ENCODE results near the gene USP5.
"Not testable (repeated sequence)": the region's sequence is repeated elsewhere in the genome, so short reads cannot be mapped to it uniquely, and the experiment has no call there.

Gene USP5

GRCh38 chr12:6867413-6868210 lies 15.7 kb downstream of the USP5 start, which contains the start of gene TPI1:
TPI1 (plus strand) TSS chr12:6867531; CDS start chr12:6867567, 36 bp downstream.
- peak; percentile 73 for DNase-seq

- DNase-seq: no peak
These were observed 16.5 kb downstream of the USP5 start for GRCh38 chr12:6868211-6869048.

DNA sequence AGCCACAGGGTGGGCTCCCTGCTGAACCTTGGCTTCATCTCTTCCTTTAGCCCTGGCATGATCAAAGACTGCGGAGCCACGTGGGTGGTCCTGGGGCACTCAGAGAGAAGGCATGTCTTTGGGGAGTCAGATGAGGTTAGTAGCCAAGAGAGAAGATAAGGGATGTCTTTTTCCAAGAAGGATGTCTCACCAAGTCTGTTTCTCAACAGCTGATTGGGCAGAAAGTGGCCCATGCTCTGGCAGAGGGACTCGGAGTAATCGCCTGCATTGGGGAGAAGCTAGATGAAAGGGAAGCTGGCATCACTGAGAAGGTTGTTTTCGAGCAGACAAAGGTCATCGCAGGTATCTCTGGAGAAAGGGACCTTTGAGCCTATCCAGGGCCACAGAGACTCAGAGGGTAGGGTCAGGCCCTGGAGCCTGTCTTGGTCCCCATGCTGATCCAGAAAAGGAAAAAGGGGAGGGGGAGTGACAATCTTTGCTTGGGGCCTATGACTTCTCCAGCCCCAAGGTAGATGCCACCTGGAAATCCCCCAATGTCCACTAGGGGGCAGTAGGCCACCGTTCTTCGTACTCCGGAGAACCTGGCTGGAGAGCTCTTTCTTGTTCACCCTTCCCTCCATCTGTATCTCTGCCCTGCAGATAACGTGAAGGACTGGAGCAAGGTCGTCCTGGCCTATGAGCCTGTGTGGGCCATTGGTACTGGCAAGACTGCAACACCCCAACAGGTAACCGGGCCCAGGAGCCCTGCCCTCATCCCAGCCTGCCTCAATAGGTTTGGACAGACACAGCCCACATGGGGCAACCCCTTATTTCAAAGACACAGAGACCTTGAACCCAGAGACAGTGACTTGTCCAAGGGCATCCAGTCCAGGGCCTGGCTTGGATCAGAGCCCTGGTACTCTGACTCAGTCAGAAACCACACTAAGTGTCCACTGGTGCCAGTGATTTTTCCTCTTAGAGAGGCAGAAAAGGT lies 17.4 kb downstream of the USP5 start:
- peak; percentile 88 for DNase-seq

DNA sequence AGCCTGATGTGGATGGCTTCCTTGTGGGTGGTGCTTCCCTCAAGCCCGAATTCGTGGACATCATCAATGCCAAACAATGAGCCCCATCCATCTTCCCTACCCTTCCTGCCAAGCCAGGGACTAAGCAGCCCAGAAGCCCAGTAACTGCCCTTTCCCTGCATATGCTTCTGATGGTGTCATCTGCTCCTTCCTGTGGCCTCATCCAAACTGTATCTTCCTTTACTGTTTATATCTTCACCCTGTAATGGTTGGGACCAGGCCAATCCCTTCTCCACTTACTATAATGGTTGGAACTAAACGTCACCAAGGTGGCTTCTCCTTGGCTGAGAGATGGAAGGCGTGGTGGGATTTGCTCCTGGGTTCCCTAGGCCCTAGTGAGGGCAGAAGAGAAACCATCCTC lies 18.4 kb downstream of the USP5 start:
- not testable (repeated sequence) for DNase-seq

DNA sequence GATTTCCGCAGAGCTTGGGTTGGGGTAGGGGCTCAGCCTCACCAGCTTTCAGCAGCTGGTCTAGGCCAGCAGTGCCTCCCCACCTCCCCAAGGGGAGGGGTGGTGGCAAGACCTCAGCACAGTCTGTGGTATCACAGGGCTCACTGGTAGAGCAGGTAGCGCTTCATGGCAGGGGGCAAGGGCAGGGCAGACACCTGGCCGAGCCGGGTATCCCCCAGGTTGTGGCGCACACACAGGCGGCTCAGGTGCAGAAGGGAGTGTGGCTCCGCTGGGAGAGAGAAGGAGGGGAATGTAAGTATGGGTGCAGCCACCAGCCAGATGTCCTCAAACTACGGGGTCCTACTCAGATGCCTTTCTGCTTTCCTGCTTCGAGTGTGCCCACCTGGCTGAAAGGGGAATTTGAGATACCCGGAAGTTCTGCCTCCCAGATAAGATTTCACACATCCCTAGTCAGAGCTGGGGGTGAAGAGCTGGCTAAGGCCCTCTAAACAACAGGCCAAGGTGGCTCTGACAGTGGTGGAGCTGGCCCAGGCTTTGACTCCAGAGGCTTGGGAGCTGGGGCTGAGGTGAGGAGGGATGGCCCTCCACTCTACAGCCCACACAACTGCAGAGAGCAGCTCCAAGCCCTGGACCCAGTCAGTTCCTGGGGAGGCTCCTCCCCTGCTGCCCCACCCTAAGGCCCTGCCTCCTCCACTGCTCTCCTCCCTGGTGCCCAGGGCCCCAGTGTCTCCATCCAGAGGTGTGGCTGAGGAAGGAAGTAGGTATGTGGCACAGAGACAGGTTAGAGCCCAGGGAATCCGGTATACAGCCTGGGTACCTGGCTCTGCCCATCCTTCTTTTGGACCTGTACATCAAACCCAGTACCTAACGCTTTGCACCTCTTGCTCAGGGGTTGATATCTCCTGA lies 19.4 kb downstream of the USP5 start:
- DNase-seq: no peak

- DNase-seq: peak; percentile 83
These were observed 20.4 kb downstream of the USP5 start for GRCh38 chr12:6872073-6873048.

- peak; percentile 99 for DNase-seq
These were observed 21.4 kb downstream of the USP5 start, which contains the start of gene SPSB2 for GRCh38 chr12:6873094-6874014. SPSB2 (minus strand) TSS chr12:6873303; CDS start chr12:6872901, 402 bp downstream.

GRCh38 chr12:6874015-6874368 lies 22.0 kb downstream of the USP5 start:
- DNase-seq: not testable (repeated sequence)

GRCh38 chr12:6879824-6880223 lies 27.9 kb downstream of the USP5 start:
- not testable (repeated sequence) for DNase-seq

GRCh38 chr12:6883252-6883651 lies 31.3 kb downstream of the USP5 start:
- DNase-seq: no peak

DNA sequence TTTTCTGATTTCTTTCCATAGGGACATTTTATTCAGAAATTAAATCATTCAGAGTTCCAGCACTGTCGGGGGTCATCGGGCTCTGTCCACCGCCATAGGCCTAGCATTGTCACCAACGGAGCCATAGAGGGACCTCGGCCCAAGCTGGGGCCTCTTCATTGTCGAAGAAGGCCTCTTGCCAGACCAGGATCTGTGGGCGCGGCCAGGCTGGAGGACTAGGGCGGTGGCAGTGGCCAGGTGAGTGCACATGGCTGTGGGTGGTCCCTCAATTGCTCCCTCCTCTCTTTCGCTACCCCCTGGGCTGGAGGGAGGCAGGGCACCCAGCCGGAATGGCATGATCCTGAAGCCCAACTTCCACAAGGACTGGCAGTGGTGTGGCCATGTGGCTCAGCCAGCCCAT lies 31.7 kb downstream of the USP5 start:
- DNase-seq: no peak

- no peak for DNase-seq
These were observed 32.6 kb downstream of the USP5 start for GRCh38 chr12:6884539-6884938.

GRCh38 chr12:6886206-6886999 lies 34.5 kb downstream of the USP5 start:
- not testable (repeated sequence) for DNase-seq

DNA sequence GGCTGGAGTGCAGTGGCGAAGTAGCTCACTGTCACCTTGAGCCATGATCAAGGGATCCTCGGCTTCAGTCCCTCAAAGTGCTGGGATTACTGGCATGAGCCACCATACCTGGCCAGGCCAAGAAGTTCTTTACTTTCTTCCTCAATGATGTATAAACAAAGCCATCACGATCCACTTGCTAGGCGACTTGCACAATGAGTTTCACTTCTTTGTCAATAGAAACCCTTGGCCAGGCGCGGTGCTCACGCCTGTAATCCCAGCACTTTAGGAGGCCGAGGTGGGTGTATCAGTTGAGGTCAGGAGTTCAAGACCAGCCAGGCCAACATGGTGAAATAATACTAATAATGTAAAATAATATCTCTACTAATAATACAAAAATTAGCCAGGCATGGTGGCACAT lies 35.5 kb downstream of the USP5 start:
- DNase-seq: no peak

- DNase-seq: no peak
These were observed 36.4 kb downstream of the USP5 start for GRCh38 chr12:6888360-6888759.

DNA sequence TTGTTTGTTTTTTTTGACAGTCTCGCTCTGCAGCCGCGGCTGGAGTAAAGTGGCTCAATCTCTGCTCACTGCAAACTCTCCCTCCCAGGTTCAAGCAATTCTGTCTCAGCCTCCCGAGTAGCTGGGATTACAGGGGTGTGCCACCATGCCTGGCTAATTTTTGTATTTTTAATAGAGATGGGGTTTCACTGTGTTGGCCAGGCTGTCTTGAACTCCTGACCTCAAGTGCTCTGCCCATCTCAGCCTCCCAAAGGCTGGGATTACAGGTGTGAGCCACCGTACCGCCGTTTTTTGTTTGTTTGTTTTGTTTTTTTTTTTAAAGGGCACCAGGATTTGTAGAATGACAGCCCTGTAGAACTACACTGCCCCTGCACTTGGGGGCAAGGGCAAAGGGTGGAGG lies 36.8 kb downstream of the USP5 start:
- not testable (repeated sequence) for DNase-seq

- DNase-seq: not testable (repeated sequence)
These were observed 38.0 kb downstream of the USP5 start for GRCh38 chr12:6889775-6890573.
